Fibroblast of skin of left biceps (primary cell): ENCODE results near the gene ZSCAN21.

Source experiments
- DNase-seq, 2 experiments: peaks; one replicate each; pipeline ENCODE4 v3.0.0-alpha.2; 2013; ENCODE audit warnings: low read depth in 2 of 2

The ZSCAN21 gene

GRCh38 chr7:100075418-100075817, 25.8 kb downstream of the ZSCAN21 start:
- no peak for DNase-seq

- DNase-seq = no peak
Measured at GRCh38 chr7:100077205-100077604, 27.6 kb downstream of the ZSCAN21 start.

GRCh38 chr7:100079024-100079560, 29.5 kb downstream of the ZSCAN21 start:
- no peak for DNase-seq

GRCh38 chr7:100080907-100081534, 31.4 kb downstream of the ZSCAN21 start:
- DNase-seq = no peak

GRCh38 chr7:100081535-100082102, 32.0 kb downstream of the ZSCAN21 start, which contains the start of gene ZNF3:
TSS of gene ZNF3 (minus strand) at chr7:100081723. CDS start at chr7:100077357, 4,366 bp downstream.
- peak; percentile 98 for DNase-seq

GRCh38 chr7:100082978-100083377, 33.4 kb downstream of the ZSCAN21 start:
- DNase-seq = no peak

GRCh38 chr7:100085515-100085914, 35.9 kb downstream of the ZSCAN21 start:
- no peak for DNase-seq

GRCh38 chr7:100087055-100087750, 37.6 kb downstream of the ZSCAN21 start:
- peak; percentile 96 to 97 for DNase-seq

- no peak for DNase-seq
Measured at GRCh38 chr7:100088095-100088620, 38.6 kb downstream of the ZSCAN21 start.

GRCh38 chr7:100088621-100089457, 39.3 kb downstream of the ZSCAN21 start, which contains the start of gene COPS6:
TSS of gene COPS6 (plus strand) at chr7:100088969. CDS start at chr7:100088991, 22 bp downstream.
- peak; percentile 46 to 57 for DNase-seq

GRCh38 chr7:100089458-100090196, 40.1 kb downstream of the ZSCAN21 start:
- no peak for DNase-seq

- no peak for DNase-seq
Measured at GRCh38 chr7:100090527-100091410, 41.2 kb downstream of the ZSCAN21 start.

GRCh38 chr7:100091411-100092181, 42.0 kb downstream of the ZSCAN21 start:
- no peak for DNase-seq

- DNase-seq = no peak
Measured at GRCh38 chr7:100093054-100093453, 43.5 kb downstream of the ZSCAN21 start.

- DNase-seq = no peak
Measured at GRCh38 chr7:100093498-100093897, 43.9 kb downstream of the ZSCAN21 start.

GRCh38 chr7:100093925-100094486, 44.4 kb downstream of the ZSCAN21 start:
- no peak for DNase-seq

GRCh38 chr7:100095289-100095688, 45.7 kb downstream of the ZSCAN21 start:
- DNase-seq = no peak

- DNase-seq = no peak
Measured at GRCh38 chr7:100095704-100096103, 46.1 kb downstream of the ZSCAN21 start.

- no peak for DNase-seq
Measured at GRCh38 chr7:100098913-100099312, 49.3 kb downstream of the ZSCAN21 start.
